Uterus (tissue), 2 donors: Measurements from ENCODE around the gene ABCG1.

Source experiments
- CTCF ChIP-seq, 4 experiments: fragments of 200-600 bp in 2 of 4; fragments of 450-650 bp in 2 of 4; sonication (generic) in 2 of 4; IDR thresholded peaks; one replicate each; pipeline ENCODE4 v1.5.1; 2016 to 2019; ENCODE audit warnings: antibody characterized with exemption in 4 of 4, mild to moderate bottlenecking in 2 of 4, moderate library complexity in 1 of 4
- POLR2A ChIP-seq, 2 donors: fragments of 450-650 bp; IDR thresholded peaks; one replicate each; pipeline ENCODE4 v1.6.1; 2016; ENCODE audit warnings: antibody characterized with exemption in 2 of 2, mild to moderate bottlenecking in 1 of 2, moderate library complexity in 1 of 2

GRCh38 chr21:42300045-42300583, 81.2 kb downstream of the ABCG1 start:
- no peak for TF ChIP-seq POLR2A (IDR thresholded peaks at IDR 0.05)
- TF ChIP-seq CTCF (IDR thresholded peaks at IDR 0.05): no peak
